HepG2 (cell line): ENCODE results near the gene CTDSP1. TPM values are rescaled to one million over a fixed set of nuclear protein-coding genes. Genes with fewer than 3 reads are reported as not detected.

Experiments
- ARNTL ChIP-seq: sonication (generic); formaldehyde crosslinking; IDR thresholded peaks from 2 replicates; pipeline ENCODE4 v1.4.0; 2020; ENCODE audit warnings: mild to moderate bottlenecking, missing genetic modification reagents
- CENPX ChIP-seq: sonication (generic); formaldehyde crosslinking; IDR thresholded peaks from 2 replicates; pipeline ENCODE4 v1.9.0; 2021; ENCODE audit warnings: mild to moderate bottlenecking, missing genetic modification reagents, moderate library complexity
- FIP1L1 ChIP-seq: fragments of 200-400 bp; formaldehyde crosslinking; IDR thresholded peaks from 2 replicates; pipeline ENCODE4 v1.6.1; 2018; ENCODE audit warnings: low read depth, mild to moderate bottlenecking, low read length, moderate library complexity, borderline replicate concordance; ENCODE audit not compliant: insufficient read depth
- GATAD1 ChIP-seq: IDR thresholded peaks from 2 replicates; pipeline ENCODE4 v1.6.1; 2016; ENCODE audit warnings: missing genetic modification reagents, missing compliant biosample characterization
- IRX3 ChIP-seq: sonication (generic); formaldehyde crosslinking; IDR thresholded peaks from 2 replicates; pipeline ENCODE4 v1.8.1; 2023; ENCODE audit warnings: mild to moderate bottlenecking, low read depth, missing genetic modification reagents, borderline replicate concordance
- KDM5A ChIP-seq: fragments of 200-600 bp; sonication (generic); IDR thresholded peaks from 2 replicates; pipeline ENCODE4 v1.7.0; 2018; ENCODE audit warnings: antibody characterized with exemption, mild to moderate bottlenecking, low read length, borderline replicate concordance
- KLF13 ChIP-seq: sonication (generic); formaldehyde crosslinking; IDR thresholded peaks from 2 replicates; pipeline ENCODE4 v1.4.0; 2020; ENCODE audit warnings: mild to moderate bottlenecking, missing genetic modification reagents
- KMT2A ChIP-seq: sonication (generic); formaldehyde crosslinking; IDR thresholded peaks from 2 replicates; pipeline ENCODE4 v1.4.0; 2020; ENCODE audit warnings: missing genetic modification reagents
- MAFF ChIP-seq: IDR thresholded peaks from 2 replicates; pipeline ENCODE4 v1.6.1; 2011; ENCODE audit warnings: low read depth, low read length, improper control_type of control experiment
- MTF2 ChIP-seq: sonication (generic); formaldehyde crosslinking; IDR thresholded peaks from 2 replicates; pipeline ENCODE4 v1.5.0; 2020; ENCODE audit warnings: missing genetic modification reagents, borderline replicate concordance
- MZF1 ChIP-seq: sonication (generic); formaldehyde crosslinking; IDR thresholded peaks from 2 replicates; pipeline ENCODE4 v1.8.1; 2023; ENCODE audit warnings: mild to moderate bottlenecking, missing genetic modification reagents, borderline replicate concordance
- ZKSCAN5 ChIP-seq: sonication (generic); formaldehyde crosslinking; IDR thresholded peaks from 2 replicates; pipeline ENCODE4 v1.5.1; 2020; ENCODE audit warnings: mild to moderate bottlenecking, missing genetic modification reagents
- ZMYM3 ChIP-seq: sonication (generic); formaldehyde crosslinking; IDR thresholded peaks from 2 replicates; pipeline ENCODE4 v1.5.1; 2020; ENCODE audit warnings: mild to moderate bottlenecking, missing genetic modification reagents
- ZNF20 ChIP-seq: sonication (generic); formaldehyde crosslinking; IDR thresholded peaks from 2 replicates; pipeline ENCODE4 v1.4.0; 2020; ENCODE audit warnings: mild to moderate bottlenecking, moderate library complexity, missing genetic modification reagents
- ZNF333 ChIP-seq: sonication (generic); formaldehyde crosslinking; IDR thresholded peaks from 2 replicates; pipeline ENCODE4 v1.4.0; 2020; ENCODE audit warnings: mild to moderate bottlenecking, missing genetic modification reagents, borderline replicate concordance
- ZNF552 ChIP-seq: sonication (generic); formaldehyde crosslinking; IDR thresholded peaks from 2 replicates; pipeline ENCODE4 v1.9.0; 2022; ENCODE audit warnings: missing genetic modification reagents, mild to moderate bottlenecking, borderline replicate concordance
- ZNF576 ChIP-seq: sonication (generic); formaldehyde crosslinking; IDR thresholded peaks from 2 replicates; pipeline ENCODE4 v1.4.0; 2020; ENCODE audit warnings: mild to moderate bottlenecking, missing genetic modification reagents
- ZNF619 ChIP-seq: sonication (generic); formaldehyde crosslinking; IDR thresholded peaks from 2 replicates; pipeline ENCODE4 v1.4.0; 2020; ENCODE audit warnings: mild to moderate bottlenecking, missing genetic modification reagents
- ZNF652 ChIP-seq: IDR thresholded peaks from 2 replicates; pipeline ENCODE4 v1.6.1; 2016; ENCODE audit warnings: low read depth, borderline replicate concordance
- ZNF782 ChIP-seq: sonication (generic); formaldehyde crosslinking; IDR thresholded peaks from 2 replicates; pipeline ENCODE4 v1.4.0; 2020; ENCODE audit warnings: missing genetic modification reagents, mild to moderate bottlenecking, borderline replicate concordance
- ZSCAN21 ChIP-seq: sonication (generic); formaldehyde crosslinking; IDR thresholded peaks from 2 replicates; pipeline ENCODE4 v1.8.0; 2022; ENCODE audit warnings: mild to moderate bottlenecking, missing genetic modification reagents, moderate library complexity, borderline replicate concordance
- polyA plus RNA-seq, 8 experiments: library from polyadenylated mRNA; depleted of rRNA in 3 of 8; stranded (reverse) in 7 of 8; unstranded in 1 of 8; fragments of >200 nt; fragmentation: Illumina TruSeq in 4 of 8; extraction: Trizol in 4 of 8; gene quantifications; 2 replicates each; pipeline versions ENCODE4 v1.2.1 to v1.2.3, GENCODE V29; 2011 to 2016; ENCODE audit warnings: low read depth in 4 of 8, missing spikeins in 1 of 8, mixed read lengths in 1 of 8; ENCODE audit not compliant: insufficient read depth in 1 of 8
- total RNA-seq, 5 experiments: library from RNA; depleted of rRNA; stranded (reverse); fragments of >200 nt; fragmentation: Illumina TruSeq; extraction: Trizol; gene quantifications; 2 replicates each; pipeline ENCODE4 v1.2.3, GENCODE V29; 2016; ENCODE audit warnings: low read depth in 1 of 5
- TF ChIP-seq, protein P1 (sequence below): sonication (generic); formaldehyde crosslinking; IDR thresholded peaks from 2 replicates; pipeline ENCODE4 v1.8.0; 2022; ENCODE audit warnings: mild to moderate bottlenecking, missing genetic modification reagents
- TF ChIP-seq, protein P2 (sequence below): sonication (generic); formaldehyde crosslinking; IDR thresholded peaks from 2 replicates; pipeline ENCODE4 v1.4.0; 2020; ENCODE audit warnings: missing genetic modification reagents
- TF ChIP-seq, protein P3 (sequence below): sonication (generic); formaldehyde crosslinking; IDR thresholded peaks from 2 replicates; pipeline ENCODE4 v1.9.0; 2022; ENCODE audit warnings: missing genetic modification reagents, mild to moderate bottlenecking, borderline replicate concordance

The CTDSP1 gene
- total and polyA plus RNA-seq, 2 of the 13 experiments (the other 11 are each of a cell fraction or from before 2014, with no cell fraction given) = 91.0 to 268 TPM

GRCh38 chr2:218394298-218395089 lies 5.2 kb upstream of the CTDSP1 start (continued):
- no peak for TF ChIP-seq MZF1 (CRISPR knock-in tag)
- 0 out of 2 replicates have a peak, but pooled peaks have one; percentile 40 for TF ChIP-seq KLF13 (CRISPR knock-in tag)
- TF ChIP-seq CENPX (CRISPR knock-in tag) = no peak
- 0 out of 2 replicates have a peak, but pooled peaks have one; percentile 57 for TF ChIP-seq ZNF619 (CRISPR knock-in tag)
- TF ChIP-seq GATAD1 (CRISPR knock-in tag) = no peak
- TF ChIP-seq ZSCAN21 = peak; percentile 29; the same call in 1 of the 2 replicates
- peak; percentile 70; the same call in 1 of the 2 replicates for TF ChIP-seq ZNF782
- TF ChIP-seq ZKSCAN5 (CRISPR knock-in tag) = no peak
- TF ChIP-seq ZNF576 = no peak
- TF ChIP-seq KMT2A = no peak
- TF ChIP-seq ARNTL (CRISPR knock-in tag) = no peak
- TF ChIP-seq, protein P1, sequence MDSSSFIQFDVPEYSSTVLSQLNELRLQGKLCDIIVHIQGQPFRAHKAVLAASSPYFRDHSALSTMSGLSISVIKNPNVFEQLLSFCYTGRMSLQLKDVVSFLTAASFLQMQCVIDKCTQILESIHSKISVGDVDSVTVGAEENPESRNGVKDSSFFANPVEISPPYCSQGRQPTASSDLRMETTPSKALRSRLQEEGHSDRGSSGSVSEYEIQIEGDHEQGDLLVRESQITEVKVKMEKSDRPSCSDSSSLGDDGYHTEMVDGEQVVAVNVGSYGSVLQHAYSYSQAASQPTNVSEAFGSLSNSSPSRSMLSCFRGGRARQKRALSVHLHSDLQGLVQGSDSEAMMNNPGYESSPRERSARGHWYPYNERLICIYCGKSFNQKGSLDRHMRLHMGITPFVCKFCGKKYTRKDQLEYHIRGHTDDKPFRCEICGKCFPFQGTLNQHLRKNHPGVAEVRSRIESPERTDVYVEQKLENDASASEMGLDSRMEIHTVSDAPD = no peak
- no peak for TF ChIP-seq FIP1L1
- no peak for TF ChIP-seq MAFF
- TF ChIP-seq, protein P2, sequence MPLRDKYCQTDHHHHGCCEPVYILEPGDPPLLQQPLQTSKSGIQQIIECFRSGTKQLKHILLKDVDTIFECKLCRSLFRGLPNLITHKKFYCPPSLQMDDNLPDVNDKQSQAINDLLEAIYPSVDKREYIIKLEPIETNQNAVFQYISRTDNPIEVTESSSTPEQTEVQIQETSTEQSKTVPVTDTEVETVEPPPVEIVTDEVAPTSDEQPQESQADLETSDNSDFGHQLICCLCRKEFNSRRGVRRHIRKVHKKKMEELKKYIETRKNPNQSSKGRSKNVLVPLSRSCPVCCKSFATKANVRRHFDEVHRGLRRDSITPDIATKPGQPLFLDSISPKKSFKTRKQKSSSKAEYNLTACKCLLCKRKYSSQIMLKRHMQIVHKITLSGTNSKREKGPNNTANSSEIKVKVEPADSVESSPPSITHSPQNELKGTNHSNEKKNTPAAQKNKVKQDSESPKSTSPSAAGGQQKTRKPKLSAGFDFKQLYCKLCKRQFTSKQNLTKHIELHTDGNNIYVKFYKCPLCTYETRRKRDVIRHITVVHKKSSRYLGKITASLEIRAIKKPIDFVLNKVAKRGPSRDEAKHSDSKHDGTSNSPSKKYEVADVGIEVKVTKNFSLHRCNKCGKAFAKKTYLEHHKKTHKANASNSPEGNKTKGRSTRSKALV = no peak
- no peak for TF ChIP-seq KDM5A
- TF ChIP-seq, protein P3, sequence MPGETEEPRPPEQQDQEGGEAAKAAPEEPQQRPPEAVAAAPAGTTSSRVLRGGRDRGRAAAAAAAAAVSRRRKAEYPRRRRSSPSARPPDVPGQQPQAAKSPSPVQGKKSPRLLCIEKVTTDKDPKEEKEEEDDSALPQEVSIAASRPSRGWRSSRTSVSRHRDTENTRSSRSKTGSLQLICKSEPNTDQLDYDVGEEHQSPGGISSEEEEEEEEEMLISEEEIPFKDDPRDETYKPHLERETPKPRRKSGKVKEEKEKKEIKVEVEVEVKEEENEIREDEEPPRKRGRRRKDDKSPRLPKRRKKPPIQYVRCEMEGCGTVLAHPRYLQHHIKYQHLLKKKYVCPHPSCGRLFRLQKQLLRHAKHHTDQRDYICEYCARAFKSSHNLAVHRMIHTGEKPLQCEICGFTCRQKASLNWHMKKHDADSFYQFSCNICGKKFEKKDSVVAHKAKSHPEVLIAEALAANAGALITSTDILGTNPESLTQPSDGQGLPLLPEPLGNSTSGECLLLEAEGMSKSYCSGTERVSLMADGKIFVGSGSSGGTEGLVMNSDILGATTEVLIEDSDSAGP (CRISPR knock-in tag) = no peak; the same call in 1 of the 2 replicates
- TF ChIP-seq MTF2 = 0 out of 2 replicates have a peak, but pooled peaks have one; percentile 57
- no peak; the same call in 1 of the 2 replicates for TF ChIP-seq ZMYM3 (CRISPR knock-in tag)
- no peak for TF ChIP-seq ZNF20 (CRISPR knock-in tag)
- no peak for TF ChIP-seq ZNF652 (CRISPR knock-in tag)
- TF ChIP-seq IRX3 (CRISPR knock-in tag) = no peak
- no peak for TF ChIP-seq ZNF333 (CRISPR knock-in tag)
- TF ChIP-seq ZNF552 (CRISPR knock-in tag) = no peak
